GM15510 (cell line): Measurements from ENCODE around the gene ANXA1.

Experiments used
- POLR2A ChIP-seq: IDR thresholded peaks from 3 replicates; pipeline ENCODE4 v1.6.1; 2011; ENCODE audit warnings: borderline replicate concordance; ENCODE audit not compliant: insufficient read length; ENCODE audit errors: extremely low read depth

The ANXA1 gene

GRCh38 chr9:73153793-73154227 lies 2.1 kb downstream of the ANXA1 start:
- no peak for TF ChIP-seq POLR2A

- TF ChIP-seq POLR2A: no peak
These were observed 2.6 kb downstream of the ANXA1 start for GRCh38 chr9:73154271-73154670.

- no peak for TF ChIP-seq POLR2A
These were observed 3.1 kb downstream of the ANXA1 start for GRCh38 chr9:73154722-73155121.

- TF ChIP-seq POLR2A: no peak
These were observed 3.7 kb downstream of the ANXA1 start for GRCh38 chr9:73155377-73155776.

GRCh38 chr9:73155968-73156864 lies 4.6 kb downstream of the ANXA1 start:
- TF ChIP-seq POLR2A: no peak

- no peak for TF ChIP-seq POLR2A
These were observed 5.2 kb downstream of the ANXA1 start for GRCh38 chr9:73156865-73157187.

GRCh38 chr9:73157811-73158210 lies 6.1 kb downstream of the ANXA1 start:
- no peak for TF ChIP-seq POLR2A

GRCh38 chr9:73158723-73159122 lies 7.1 kb downstream of the ANXA1 start:
- TF ChIP-seq POLR2A: no peak

GRCh38 chr9:73160868-73161267 lies 9.2 kb downstream of the ANXA1 start:
- no peak for TF ChIP-seq POLR2A

GRCh38 chr9:73162987-73163768 lies 11.5 kb downstream of the ANXA1 start:
- TF ChIP-seq POLR2A: no peak

GRCh38 chr9:73165911-73166310 lies 14.2 kb downstream of the ANXA1 start:
- TF ChIP-seq POLR2A: no peak

- no peak for TF ChIP-seq POLR2A
These were observed 14.8 kb downstream of the ANXA1 start for GRCh38 chr9:73166468-73166867.

GRCh38 chr9:73167614-73168013 lies 15.9 kb downstream of the ANXA1 start:
- TF ChIP-seq POLR2A: no peak

- no peak for TF ChIP-seq POLR2A
These were observed 16.8 kb downstream of the ANXA1 start for GRCh38 chr9:73168298-73168934.
